Pancreas (tissue), 10 donors: ENCODE measurements around the gene SYK. TPM values are rescaled to one million over a fixed set of nuclear protein-coding genes. Genes with fewer than 3 reads are reported as not detected.

Source experiments
- ATAC-seq, 4 donors: fragments of 200-7000 bp; cut with Tn5 transposase; one replicate each; pipeline versions ENCODE4 v1.8.0 to v1.9.1; 2020; ENCODE audit warnings: mild to moderate bottlenecking in 4 of 4, moderate library complexity in 4 of 4
- DNase-seq, 6 donors: peaks; one replicate each; pipeline ENCODE4 v3.0.0-alpha.2; 2020
- FAIRE-seq: peaks from 2 replicates; lab custom pipeline; 2012; peaks lifted over from hg19 to GRCh38; lab: Jason Lieb, UNC
- H3K27ac ChIP-seq, 4 donors: fragments of 200-600 bp; sonication (generic); 1 replicate in 3 of 4; 2 replicates in 1 of 4; pipeline versions ENCODE4 v1.5.0 to v1.8.0; 2020
- H3K27me3 ChIP-seq, 4 donors: fragments of 200-600 bp; one replicate each; pipeline ENCODE4 v1.8.0; 2021
- H3K36me3 ChIP-seq, 3 donors: fragments of 200-600 bp; sonication (generic) in 1 of 3; one replicate each; pipeline versions ENCODE4 v1.5.0 to v1.8.0; 2020 to 2021
- H3K4me1 ChIP-seq, 3 donors: fragments of 200-600 bp; one replicate each; pipeline ENCODE4 v1.8.0; 2021
- H3K4me3 ChIP-seq, 4 donors: fragments of 200-600 bp; sonication (generic) in 2 of 4; one replicate each; pipeline versions ENCODE4 v1.5.0 to v1.8.0; 2020 to 2021
- H3K9me3 ChIP-seq, 4 donors: fragments of 200-600 bp; one replicate each; pipeline ENCODE4 v1.8.0; 2021
- WGBS, 2 donors: extraction: QIAGEN DNeasy Blood & Tissue Kit; methylation state at CpG; one replicate each; pipeline ENCODE4 v1.1.7; 2013; 5-methylcytosine and 5-hydroxymethylcytosine counted together
- intact Hi-C, 3 donors: fragments of 100-400 bp; cut with DNase I; formaldehyde crosslinking; loops; one replicate each; pipeline versions ENCODE4 v1.11.1 to v1.14.2; 2022
- polyA plus RNA-seq, 2 donors: library from polyadenylated mRNA; stranded (reverse); fragments of 200-250 nt; gene quantifications; one replicate each; pipeline ENCODE4 v1.2.3, GENCODE V29; 2013
- total RNA-seq, 6 donors: library from RNA; stranded (reverse); fragmentation: NEBNext Ultra II Directional in 4 of 6; extraction: Animal tissue kit (Norgen Biotek cat#: 25700) in 4 of 6; gene quantifications; one replicate each; pipeline versions ENCODE4 v1.2.1 to v1.2.4, GENCODE V29; 2021 to 2023
- TF ChIP-seq, protein P1 (sequence below), 4 donors: fragments of 200-600 bp; sonication (generic) in 3 of 4; IDR thresholded peaks; one replicate each; pipeline versions ENCODE4 v1.5.0 to v1.8.0; 2021; ENCODE audit warnings: antibody characterized with exemption in 4 of 4
- donor health status: healthy with polysubstance abuse.
- donor health status: DM: no; HTN: no; CAD: no; lungs with moderate emphysema.
- donor health status: DM: no; HTN: no; CAD: no.
- donor health status: control.
- donor health status: control.
- donor health status: Bipolar disorder and iron deficiency.
- donor health status: DM: yes; HTN: yes; CAD: no.
- donor health status: DM: no; HTN: no; CAD: no.
- donor health status: DM: no; HTN: no; CAD: no.
- donor health status: DM: yes; HTN: yes; CAD: no.

SYK gene
- total and polyA plus RNA-seq, 8 donors = 5.5 to 41.1 (median 11.3) TPM

DNA sequence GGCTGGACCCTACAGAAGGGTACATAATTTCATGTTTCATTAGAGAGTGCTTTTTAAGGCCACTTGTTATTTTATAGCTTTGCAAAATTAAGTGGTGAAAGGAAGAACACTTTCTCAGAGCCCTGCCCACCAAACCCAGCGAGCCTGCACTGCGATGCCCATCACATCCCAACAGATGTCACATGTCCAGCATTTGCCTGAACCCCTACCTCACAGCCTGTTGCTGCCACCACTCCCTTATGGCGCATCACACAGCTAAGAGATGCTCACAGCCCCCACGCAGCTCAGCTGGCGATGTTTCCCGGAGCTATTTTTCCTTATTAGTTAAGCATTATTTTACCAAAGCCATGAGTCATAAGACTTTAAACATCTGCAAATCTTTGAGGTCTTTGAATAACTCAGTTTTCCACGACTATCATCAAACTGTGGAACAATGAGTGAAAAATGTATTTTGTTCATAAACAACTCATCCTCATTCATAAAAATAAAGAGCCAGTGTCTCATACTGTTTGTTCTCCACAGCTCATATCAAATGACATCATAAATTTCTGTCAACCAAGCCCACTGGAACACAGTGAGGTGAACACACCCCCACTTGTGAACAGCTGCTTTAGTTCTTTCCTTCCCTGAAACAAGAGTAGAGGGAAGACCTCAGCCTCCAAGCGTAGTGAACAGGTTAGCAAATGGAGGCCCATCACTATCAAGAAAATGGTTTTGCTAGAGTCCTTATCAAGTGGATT is 104.9 kb downstream of the SYK start:
- H3K4me3 ChIP-seq = no peak overlapping the region
- 91 to 95% methylated on average over 8 of the region's 8 CpGs for WGBS, 2 donors
- intact Hi-C loops = no loop called here
- H3K27me3 ChIP-seq = no peaks in the 10 kb centered on the region
- no peak overlapping the region for H3K27ac ChIP-seq
- no peak for FAIRE-seq
- DNase-seq = no peak
- H3K9me3 ChIP-seq = no peaks in the 10 kb centered on the region
- TF ChIP-seq, protein P1, sequence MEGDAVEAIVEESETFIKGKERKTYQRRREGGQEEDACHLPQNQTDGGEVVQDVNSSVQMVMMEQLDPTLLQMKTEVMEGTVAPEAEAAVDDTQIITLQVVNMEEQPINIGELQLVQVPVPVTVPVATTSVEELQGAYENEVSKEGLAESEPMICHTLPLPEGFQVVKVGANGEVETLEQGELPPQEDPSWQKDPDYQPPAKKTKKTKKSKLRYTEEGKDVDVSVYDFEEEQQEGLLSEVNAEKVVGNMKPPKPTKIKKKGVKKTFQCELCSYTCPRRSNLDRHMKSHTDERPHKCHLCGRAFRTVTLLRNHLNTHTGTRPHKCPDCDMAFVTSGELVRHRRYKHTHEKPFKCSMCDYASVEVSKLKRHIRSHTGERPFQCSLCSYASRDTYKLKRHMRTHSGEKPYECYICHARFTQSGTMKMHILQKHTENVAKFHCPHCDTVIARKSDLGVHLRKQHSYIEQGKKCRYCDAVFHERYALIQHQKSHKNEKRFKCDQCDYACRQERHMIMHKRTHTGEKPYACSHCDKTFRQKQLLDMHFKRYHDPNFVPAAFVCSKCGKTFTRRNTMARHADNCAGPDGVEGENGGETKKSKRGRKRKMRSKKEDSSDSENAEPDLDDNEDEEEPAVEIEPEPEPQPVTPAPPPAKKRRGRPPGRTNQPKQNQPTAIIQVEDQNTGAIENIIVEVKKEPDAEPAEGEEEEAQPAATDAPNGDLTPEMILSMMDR (IDR thresholded peaks at IDR 0.05) = no peak
- no peaks in the 10 kb centered on the region for H3K4me1 ChIP-seq
- ATAC-seq = no peak
- no peaks in the 10 kb centered on the region for H3K36me3 ChIP-seq

DNA sequence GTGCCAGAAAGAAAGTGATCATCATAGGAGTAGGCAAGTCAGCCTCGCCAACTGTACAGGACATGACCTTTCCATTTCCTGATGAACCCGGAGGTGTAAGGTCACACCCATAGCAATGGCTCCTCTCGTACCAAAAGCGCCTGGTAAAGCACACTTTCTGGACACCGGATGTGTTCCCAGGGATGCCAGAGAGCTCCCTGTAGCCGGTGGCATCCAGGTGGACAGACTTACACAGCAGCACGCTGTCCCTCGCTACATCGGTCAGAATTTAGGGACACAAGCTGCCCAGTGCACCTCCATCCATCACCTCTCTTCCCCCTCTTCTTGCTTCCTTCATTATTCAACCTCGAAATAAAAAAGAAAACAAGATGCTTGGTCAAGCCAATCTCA is 105.4 kb downstream of the SYK start:
- H3K27ac ChIP-seq = no peak overlapping the region
- H3K27me3 ChIP-seq = no peaks in the 10 kb centered on the region
- ATAC-seq = no peak
- no peak for DNase-seq
- no peaks in the 10 kb centered on the region for H3K36me3 ChIP-seq
- 87 to 89% methylated on average over 10 of the region's 10 CpGs for WGBS, 2 donors
- no peak overlapping the region for H3K4me3 ChIP-seq
- intact Hi-C loops = no loop called here
- no peaks in the 10 kb centered on the region for H3K4me1 ChIP-seq
- no peak for FAIRE-seq
- H3K9me3 ChIP-seq = no peaks in the 10 kb centered on the region
- TF ChIP-seq, protein P1 (IDR thresholded peaks at IDR 0.05) = no peak

DNA sequence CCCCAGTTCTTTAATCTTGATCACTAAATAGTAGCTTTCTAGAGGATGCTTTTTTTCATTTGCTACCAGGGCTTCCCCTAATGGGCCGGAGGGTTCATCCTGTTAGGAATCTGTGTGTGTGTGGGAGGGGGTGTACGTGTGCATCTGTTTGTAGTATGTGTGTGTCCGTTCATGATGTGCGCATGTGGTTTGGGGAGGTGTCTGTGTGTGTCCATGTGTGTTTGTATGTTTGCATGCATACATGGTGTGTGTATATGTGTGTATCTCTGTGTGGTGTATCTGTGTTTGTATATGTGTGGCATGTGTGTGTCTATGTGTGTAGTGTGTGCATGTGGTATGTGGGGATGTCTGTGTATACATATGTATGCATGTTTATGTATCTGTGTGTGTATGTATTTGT is 106.2 kb downstream of the SYK start:
- no peak for ATAC-seq

DNA sequence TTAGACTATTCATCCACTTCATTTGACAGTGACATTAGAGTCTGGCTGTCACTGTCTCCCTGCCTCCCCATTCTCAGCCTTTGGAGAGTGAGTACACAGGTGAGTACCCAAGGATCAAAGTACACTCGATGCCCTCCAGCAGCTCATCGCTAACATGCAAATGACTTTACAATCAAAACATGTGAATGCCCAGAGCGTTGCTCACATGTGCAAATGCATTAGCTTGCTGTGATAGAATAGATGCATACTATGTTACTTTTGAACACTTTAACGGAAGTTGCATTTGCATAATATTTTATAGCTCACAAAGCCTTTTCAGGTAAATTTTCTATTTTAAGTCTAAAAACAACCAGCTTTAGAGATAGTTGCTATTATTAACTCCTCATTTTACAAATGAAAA is 107.6 kb downstream of the SYK start:
- 69 to 85% methylated on average over 4 of the region's 4 CpGs for WGBS, 2 donors

More for the DNA sequence above, 106.2 kb downstream of the SYK start:
- Histone ChIP-seq H3K4me3 (no peak overlapping the region), H3K36me3 (no peaks in the 10 kb centered on the region), H3K4me1 (no peaks in the 10 kb centered on the region), H3K27me3 (no peaks in the 10 kb centered on the region), H3K9me3 (no peaks in the 10 kb centered on the region), H3K27ac (no peak overlapping the region)
- no peak for DNase-seq
- intact Hi-C loops = no loop called here
- 79 to 87% methylated on average over 4 of the region's 4 CpGs for WGBS, 2 donors
- no peak for FAIRE-seq
- TF ChIP-seq, protein P1 (IDR thresholded peaks at IDR 0.05) = no peak

More for the DNA sequence above, 107.6 kb downstream of the SYK start:
- intact Hi-C loops = no loop called here
- Histone ChIP-seq H3K9me3 (no peaks in the 10 kb centered on the region), H3K27ac (no peak overlapping the region), H3K4me3 (no peak overlapping the region), H3K36me3 (no peaks in the 10 kb centered on the region), H3K27me3 (no peaks in the 10 kb centered on the region), H3K4me1 (no peaks in the 10 kb centered on the region)
- DNase-seq (no peak), ATAC-seq (no peak), FAIRE-seq (no peak)
- TF ChIP-seq, protein P1 (IDR thresholded peaks at IDR 0.05) = no peak
